Esophagus squamous epithelium (tissue), 5 donors: ENCODE data around the gene PNKD. TPM values are rescaled to one million over a fixed set of nuclear protein-coding genes. Genes with fewer than 3 reads are reported as not detected.

ENCODE experiments used
- DNase-seq: peaks from one replicate; lab custom pipeline; 2025; lab: John Stamatoyannopoulos, UW
- H3K27ac ChIP-seq, 4 donors: fragments of 200-600 bp; sonication (generic); one replicate each; pipeline ENCODE4 v1.5.1; 2016 to 2019; ENCODE audit warnings: mild to moderate bottlenecking in 1 of 4
- H3K27me3 ChIP-seq, 4 donors: fragments of 200-600 bp; sonication (generic); 1 replicate in 3 of 4; 2 replicates in 1 of 4; pipeline versions ENCODE4 v1.5.1 to v1.6.0; 2017 to 2021; ENCODE audit warnings: antibody characterized with exemption in 1 of 4
- H3K36me3 ChIP-seq, 3 donors: fragments of 200-600 bp; sonication (generic); one replicate each; pipeline ENCODE4 v1.5.1; 2016 to 2019
- H3K4me1 ChIP-seq, 3 donors: fragments of 200-600 bp; sonication (generic); one replicate each; pipeline ENCODE4 v1.5.1; 2017 to 2019
- H3K4me3 ChIP-seq, 4 donors: fragments of 200-600 bp; sonication (generic); 1 replicate in 3 of 4; 2 replicates in 1 of 4; pipeline ENCODE4 v1.5.1; 2016 to 2019; ENCODE audit warnings: mild to moderate bottlenecking in 2 of 4, moderate library complexity in 1 of 4
- H3K9me3 ChIP-seq, 3 donors: fragments of 200-600 bp; sonication (generic); one replicate each; pipeline ENCODE4 v1.5.1; 2016 to 2019
- CTCF ChIP-seq, 6 experiments: fragments of 450-650 bp in 4 of 6; fragments of 200-600 bp in 2 of 6; sonication (generic) in 2 of 6; IDR thresholded peaks; one replicate each; pipeline ENCODE4 v1.5.1; 2016 to 2019; ENCODE audit warnings: antibody characterized with exemption in 6 of 6, mild to moderate bottlenecking in 4 of 6, moderate library complexity in 4 of 6
- POLR2A ChIP-seq, 4 donors: fragments of 450-650 bp; IDR thresholded peaks; one replicate each; pipeline ENCODE4 v1.6.1; 2017; ENCODE audit warnings: antibody characterized with exemption in 4 of 4, mild to moderate bottlenecking in 4 of 4, moderate library complexity in 3 of 4
- WGBS, 2 donors: methylation state at CpG; one replicate each; pipeline ENCODE4 v1.1.5; 2018; 5-methylcytosine and 5-hydroxymethylcytosine counted together
- intact Hi-C: fragments of 100-400 bp; cut with DNase I; formaldehyde crosslinking; loops from one replicate; pipeline ENCODE4 v1.15.0; 2022
- total RNA-seq, 4 donors: library from RNA; depleted of rRNA; stranded (reverse); fragments of >200 nt; gene quantifications; one replicate each; pipeline ENCODE4 v1.1.0, GENCODE V29; 2016
- donor health status: DM: yes; HTN: yes; CAD: no.

The PNKD gene
- total RNA-seq, 4 donors from 2014 or later: 19.7 to 34.3 (median 28.0) TPM

DNA sequence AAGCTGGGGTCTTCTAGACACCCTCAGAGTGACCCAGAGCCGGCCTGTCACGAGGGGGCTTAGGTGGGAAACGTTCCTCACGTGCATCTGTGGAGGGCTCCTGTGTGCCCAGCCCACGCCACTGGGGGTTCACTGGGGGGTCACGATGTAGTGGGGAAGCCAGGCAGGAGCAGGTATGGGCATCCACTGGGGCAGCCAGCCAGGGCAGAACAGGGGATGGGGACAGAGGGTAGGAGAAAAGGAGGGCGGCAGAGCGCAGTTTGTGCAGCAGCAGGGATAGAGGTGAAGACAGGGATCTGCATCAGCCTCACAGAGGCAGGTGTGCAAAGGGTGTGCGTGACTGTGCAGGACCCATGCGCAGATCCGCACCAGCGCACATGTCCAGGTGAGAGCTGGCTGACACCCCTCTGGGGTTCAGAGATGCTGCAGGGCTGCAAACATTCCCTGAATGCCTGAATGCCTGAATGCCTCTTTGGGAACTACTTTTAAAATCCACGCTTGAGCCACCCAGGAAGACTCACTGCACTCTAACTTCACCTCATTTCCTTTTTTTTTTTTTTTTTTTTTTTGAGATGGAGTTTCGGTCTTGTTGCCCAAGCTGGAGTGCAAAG is 10.0 kb downstream of the PNKD start:
- DNase-seq: no peak

DNA sequence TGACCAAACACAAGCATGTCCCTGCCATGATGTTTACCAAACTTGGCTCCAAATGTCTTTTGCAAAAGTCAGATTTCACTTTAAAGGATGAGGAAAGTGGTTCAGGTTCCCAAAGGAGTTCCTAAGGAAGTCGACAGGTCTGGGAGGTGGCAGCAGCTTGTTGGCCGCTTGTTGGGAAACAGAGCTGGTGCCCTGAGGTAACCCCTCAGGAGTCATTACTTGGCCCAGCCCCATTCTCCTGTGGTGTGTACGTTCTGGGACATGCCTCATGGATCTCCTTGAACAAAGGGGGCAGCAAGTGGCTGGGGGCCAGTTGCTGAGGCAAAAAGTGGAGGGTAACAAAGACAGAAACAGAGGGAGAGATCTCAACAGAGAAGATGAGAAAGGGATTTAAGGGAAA is 11.1 kb downstream of the PNKD start:
- DNase-seq: no peak
- WGBS, 2 donors: 40 to 42% methylated on average over 3 of the region's 3 CpGs
- intact Hi-C loops: no loop called here
- peak overlapping the region; percentile 94 to 98 (median 98) for H3K27ac ChIP-seq
- H3K9me3 ChIP-seq: no peaks in the 10 kb centered on the region
- H3K4me1 ChIP-seq: peaks cover 52 to 94% (median 58%) of the 10 kb centered on the region in 3 donors
- H3K4me3 ChIP-seq: peak overlapping the region in 2 of 4 donors; percentile 7 to 24
- no peaks in the 10 kb centered on the region for H3K27me3 ChIP-seq
- TF ChIP-seq POLR2A (IDR thresholded peaks at IDR 0.05) (no peak), CTCF (IDR thresholded peaks at IDR 0.05) (no peak)
- H3K36me3 ChIP-seq: peaks cover 51 to 69% (median 53%) of the 10 kb centered on the region in 3 donors

More for the DNA sequence above, 10.0 kb downstream of the PNKD start:
- H3K36me3 ChIP-seq: peaks cover 61 to 80% (median 63%) of the 10 kb centered on the region in 3 donors
- H3K4me1 ChIP-seq: peaks cover 42 to 87% (median 47%) of the 10 kb centered on the region in 3 donors
- H3K4me3 ChIP-seq: no peak overlapping the region
- intact Hi-C loops: no loop called here
- H3K27me3 ChIP-seq: no peaks in the 10 kb centered on the region
- TF ChIP-seq CTCF (IDR thresholded peaks at IDR 0.05) (no peak), POLR2A (IDR thresholded peaks at IDR 0.05) (no peak)
- peak overlapping the region in 2 of 4 donors; percentile 72 to 89 for H3K27ac ChIP-seq
- WGBS, 2 donors: 88 to 96% methylated on average over 10 to 12 of the region's 14 CpGs
- no peaks in the 10 kb centered on the region for H3K9me3 ChIP-seq

DNA sequence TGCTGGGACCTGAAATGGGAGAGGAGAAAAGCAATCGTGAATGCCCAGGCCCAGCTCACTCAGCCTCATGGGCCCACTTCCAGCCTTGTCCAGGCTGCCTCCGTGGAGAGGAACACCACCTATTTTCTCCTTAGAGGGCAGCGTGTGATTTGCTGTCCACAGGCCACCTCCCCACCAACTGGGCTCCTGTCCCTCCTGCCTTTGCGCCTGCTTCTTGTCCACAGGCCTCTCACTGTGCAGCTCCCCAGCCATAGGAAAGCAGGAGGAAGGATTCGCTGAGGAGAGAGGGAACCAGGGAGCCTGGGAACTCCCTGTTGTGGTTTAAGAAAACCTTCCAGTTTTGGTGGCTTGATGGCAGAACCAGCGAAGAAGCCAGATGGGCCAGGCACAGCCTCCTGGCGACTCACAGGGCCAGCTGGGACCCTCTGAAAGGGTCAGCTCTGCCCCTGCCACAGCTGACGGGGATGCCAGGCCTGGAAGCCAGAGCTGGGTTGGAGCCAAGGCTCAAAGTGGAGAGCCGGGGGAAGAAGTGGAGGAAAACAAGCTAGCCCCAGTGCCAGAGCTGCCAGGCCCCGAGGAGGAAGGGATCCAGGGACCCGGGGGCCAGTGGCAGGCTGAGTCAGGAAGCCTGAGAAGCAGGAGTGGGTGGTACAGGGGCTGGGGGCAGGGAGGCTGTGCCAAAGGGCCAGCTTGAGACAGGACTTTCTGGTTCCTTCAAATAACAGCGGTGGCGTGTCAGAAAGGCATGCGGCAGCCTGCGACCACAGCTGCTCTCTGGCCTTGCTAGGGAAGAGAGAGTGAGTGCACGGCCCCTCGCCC is 12.1 kb downstream of the PNKD start:
- H3K27me3 ChIP-seq: no peaks in the 10 kb centered on the region
- H3K36me3 ChIP-seq: peaks cover 41 to 60% (median 44%) of the 10 kb centered on the region in 3 donors
- TF ChIP-seq POLR2A (IDR thresholded peaks at IDR 0.05) (no peak), CTCF (IDR thresholded peaks at IDR 0.05) (no peak)
- DNase-seq: no peak
- H3K27ac ChIP-seq: peak overlapping the region; percentile 94 to 98 (median 98)
- peaks cover 60 to 99% (median 66%) of the 10 kb centered on the region in 3 donors for H3K4me1 ChIP-seq
- intact Hi-C loops: no loop called here
- peak overlapping the region in 3 of 4 donors; percentile 6 to 24 (median 8) for H3K4me3 ChIP-seq
- 22 to 34% methylated on average over 10 to 13 of the region's 17 CpGs for WGBS, 2 donors
- no peaks in the 10 kb centered on the region for H3K9me3 ChIP-seq

DNA sequence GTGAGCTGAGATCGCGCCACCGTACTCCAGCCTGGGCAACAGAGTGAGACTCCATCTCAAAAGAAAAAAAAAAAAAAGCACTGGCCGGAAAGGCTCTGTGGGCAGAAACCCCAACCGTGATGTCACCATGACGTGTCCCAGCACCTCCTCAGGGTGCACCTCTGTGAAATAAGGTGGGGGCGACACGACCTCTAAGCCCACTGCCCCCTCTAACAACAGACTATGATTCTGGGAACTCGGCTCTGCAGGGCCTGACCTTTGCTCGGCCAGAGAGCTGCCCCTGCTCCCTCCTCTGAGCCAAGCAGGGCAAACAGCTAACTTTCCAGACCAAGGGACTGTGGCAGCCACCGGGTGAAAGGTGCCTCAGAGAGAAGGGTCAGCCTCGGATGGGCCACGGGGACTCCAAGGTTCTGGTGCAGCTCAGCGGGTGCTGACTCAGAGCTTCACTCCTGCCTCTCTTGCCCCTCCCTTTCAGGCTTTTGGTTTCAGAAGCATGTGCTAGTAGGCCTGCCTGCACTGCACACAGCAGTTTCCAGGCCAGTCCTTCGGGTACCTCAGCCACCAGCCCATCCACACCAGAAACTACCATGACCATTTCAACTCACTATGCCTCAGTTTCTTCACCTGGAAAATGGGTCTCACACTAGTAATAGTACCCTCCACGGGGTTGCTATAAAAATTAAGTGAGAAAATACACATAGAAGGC is 13.9 kb downstream of the PNKD start:
- 29 to 31% methylated on average over 16 of the region's 16 CpGs for WGBS, 2 donors
- DNase-seq: no peak
- H3K27ac ChIP-seq: peak overlapping the region; percentile 94 to 98 (median 98)
- H3K4me1 ChIP-seq: peaks cover 74 to 99% (median 80%) of the 10 kb centered on the region in 3 donors
- intact Hi-C loops: no loop called here
- TF ChIP-seq CTCF (IDR thresholded peaks at IDR 0.05) (no peak), POLR2A (IDR thresholded peaks at IDR 0.05) (no peak)
- H3K4me3 ChIP-seq: peak overlapping the region in 3 of 4 donors; percentile 21 to 50 (median 25)
- H3K9me3 ChIP-seq: no peaks in the 10 kb centered on the region
- no peaks in the 10 kb centered on the region for H3K27me3 ChIP-seq
- peaks cover 24 to 41% (median 25%) of the 10 kb centered on the region in 3 donors for H3K36me3 ChIP-seq
